Fibroblast of skin of left quadriceps (primary cell): ENCODE measurements around the gene CYP3A5.
"Not testable (repeated sequence)": the region's sequence is repeated elsewhere in the genome, so short reads cannot be mapped to it uniquely, and the experiment has no call there.

ENCODE experiments used
- DNase-seq, 2 experiments: peaks; one replicate each; pipeline ENCODE4 v3.0.0-alpha.2; 2013; ENCODE audit warnings: low read depth in 2 of 2

The CYP3A5 gene

GRCh38 chr7:99685871-99686608, 6.2 kb upstream of the CYP3A5 start:
- DNase-seq = not testable (repeated sequence)

- no peak for DNase-seq
These were observed 5.4 kb upstream of the CYP3A5 start for GRCh38 chr7:99685129-99685758.

DNA sequence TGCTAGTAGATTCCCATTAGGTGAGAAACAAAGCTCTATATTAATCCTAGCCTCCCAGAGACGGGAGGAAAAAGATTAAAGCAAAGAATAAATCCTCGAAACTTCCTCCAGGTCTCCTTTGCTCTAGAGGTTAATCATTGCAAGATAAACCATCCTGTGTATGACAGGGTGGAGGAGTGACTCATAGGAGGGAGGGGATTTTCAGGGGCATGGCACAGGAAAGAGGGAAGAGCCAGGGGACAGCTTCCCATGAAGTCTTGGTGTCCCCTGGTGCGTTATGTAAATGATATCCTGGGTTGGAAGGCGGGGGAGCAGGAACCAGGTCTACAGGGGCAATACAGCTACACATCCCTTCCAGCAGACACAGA, 780 bp downstream of the CYP3A5 start:
- DNase-seq = no peak

GRCh38 chr7:99677648-99678045, 2.1 kb downstream of the CYP3A5 start:
- no peak for DNase-seq

DNA sequence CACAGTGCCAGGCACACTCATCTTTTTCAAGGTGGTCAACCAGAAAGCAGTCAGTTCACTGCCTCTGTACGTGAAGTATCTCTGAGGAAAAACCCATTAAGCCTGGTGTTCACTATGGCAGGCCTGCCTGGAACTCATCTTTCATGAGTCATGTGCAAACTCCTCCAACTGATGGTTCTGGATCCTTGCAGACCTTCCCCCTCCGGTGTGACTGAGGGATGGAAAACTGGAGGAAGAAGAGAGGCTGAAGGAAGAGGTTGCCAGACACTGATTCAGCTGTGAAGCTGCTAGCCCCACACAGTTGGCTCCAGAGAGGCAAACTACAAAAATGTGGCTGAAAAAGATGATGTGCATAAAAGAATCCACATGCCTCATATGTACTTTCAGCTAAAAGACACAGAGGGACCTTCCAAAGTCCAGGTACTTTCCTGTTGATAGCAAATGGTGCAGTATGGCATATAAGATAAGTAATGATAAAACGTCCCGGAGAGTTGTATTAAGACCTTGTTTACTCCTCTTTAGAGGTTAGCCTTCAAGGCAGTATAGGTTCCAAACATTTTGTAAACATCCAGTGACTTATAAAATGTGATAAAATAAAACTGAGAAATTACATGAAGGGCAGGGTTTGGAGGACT, 2.7 kb downstream of the CYP3A5 start:
- no peak for DNase-seq

GRCh38 chr7:99674995-99675742, 4.6 kb downstream of the CYP3A5 start:
- no peak for DNase-seq

DNA sequence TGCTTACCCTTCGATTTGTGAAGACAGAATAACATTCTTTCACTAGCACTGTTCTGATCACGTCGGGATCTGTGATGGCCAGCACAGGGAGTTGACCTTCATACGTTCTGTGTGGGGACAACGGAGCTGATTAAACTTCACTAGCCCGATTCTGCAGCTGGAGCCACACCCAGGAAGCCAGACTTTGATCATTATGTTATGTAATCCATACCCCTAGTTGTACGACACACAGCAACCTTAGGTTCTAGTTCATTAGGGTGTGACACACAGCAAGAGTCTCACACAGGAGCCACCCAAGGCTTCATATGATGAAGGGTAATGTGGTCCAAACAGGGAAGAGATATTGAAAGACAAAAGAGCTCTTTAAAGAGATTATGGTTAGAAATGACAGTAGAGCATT, 7.2 kb downstream of the CYP3A5 start:
- DNase-seq = no peak

DNA sequence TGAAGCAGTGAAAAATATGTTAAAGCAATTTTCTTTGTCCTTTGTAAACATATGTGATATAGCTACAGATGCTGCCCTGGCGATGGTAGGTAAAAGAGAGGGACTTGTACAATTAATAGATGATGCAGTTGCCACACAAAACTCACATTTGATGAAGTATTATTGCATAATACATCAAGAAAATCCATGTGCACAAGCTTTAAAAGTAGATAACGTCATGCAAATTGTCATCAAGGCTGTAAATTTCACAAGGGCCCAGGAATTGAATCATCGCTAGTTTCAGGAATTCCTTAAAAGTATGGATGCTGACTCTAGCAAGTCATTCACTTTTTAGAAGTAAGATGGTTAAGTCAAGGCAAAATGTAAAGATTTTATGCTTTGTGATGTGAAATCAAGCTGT, 10.0 kb downstream of the CYP3A5 start:
- peak; percentile 7 to 9 for DNase-seq

DNA sequence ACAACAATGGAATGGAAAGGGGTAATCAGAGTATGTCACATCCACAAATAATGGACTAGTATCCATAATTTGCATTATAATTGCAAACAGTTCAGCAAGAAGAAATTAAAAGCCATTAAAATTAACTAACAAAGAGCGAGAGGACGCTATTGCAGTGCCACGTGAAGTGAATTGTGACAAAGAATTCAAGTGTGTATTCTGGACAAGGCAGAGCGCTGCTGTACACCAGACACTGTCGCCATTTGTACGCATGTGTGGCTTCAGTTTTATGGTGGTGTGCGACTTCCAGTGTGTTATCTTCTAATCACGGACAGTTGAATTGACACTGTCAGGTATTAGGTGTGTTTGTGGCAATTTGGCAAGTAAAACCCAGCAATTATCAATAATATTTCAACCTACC, 11.3 kb downstream of the CYP3A5 start:
- no peak for DNase-seq

GRCh38 chr7:99667179-99667578, 12.6 kb downstream of the CYP3A5 start:
- no peak for DNase-seq

DNA sequence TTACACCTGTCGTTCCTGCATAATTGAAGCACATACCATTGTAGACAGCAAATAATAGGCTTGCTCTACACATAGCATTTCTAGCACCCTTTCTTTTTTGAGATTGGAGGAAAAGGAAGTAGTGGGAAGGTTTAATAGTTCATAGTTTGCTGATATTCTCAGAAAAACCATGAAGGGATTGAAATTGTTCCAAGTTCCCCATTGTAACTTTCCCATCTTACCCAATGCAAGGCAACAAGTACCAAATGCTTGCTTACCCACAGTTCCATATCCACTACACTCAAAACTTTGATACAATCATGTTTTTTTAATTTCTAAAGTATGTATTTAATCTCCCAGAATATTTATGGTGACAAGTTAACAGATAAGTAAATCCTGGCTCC, 13.8 kb downstream of the CYP3A5 start:
- no peak for DNase-seq

GRCh38 chr7:99665312-99666012, 14.3 kb downstream of the CYP3A5 start:
- DNase-seq = no peak

DNA sequence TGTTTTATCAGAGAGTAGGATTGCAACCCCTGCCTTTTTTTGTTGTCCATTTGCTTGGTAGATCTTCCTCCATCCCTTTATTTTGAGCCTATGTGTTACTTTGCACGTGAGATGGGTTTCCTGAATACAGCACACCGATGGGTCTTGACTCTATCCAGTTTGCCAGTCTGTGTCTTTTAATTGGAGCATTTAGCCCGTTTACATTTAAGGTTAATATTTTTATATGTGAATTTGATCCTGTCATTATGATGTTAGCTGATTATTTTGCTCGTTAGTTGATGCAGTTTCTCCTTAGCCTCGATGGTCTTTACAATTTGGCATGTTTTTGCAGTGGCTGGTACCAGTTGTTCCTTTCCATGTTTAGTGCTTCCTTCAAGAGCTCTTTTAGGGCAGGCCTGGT, 21.9 kb downstream of the CYP3A5 start:
- DNase-seq = not testable (repeated sequence)

GRCh38 chr7:99654626-99655025, 25.2 kb downstream of the CYP3A5 start:
- not testable (repeated sequence) for DNase-seq

DNA sequence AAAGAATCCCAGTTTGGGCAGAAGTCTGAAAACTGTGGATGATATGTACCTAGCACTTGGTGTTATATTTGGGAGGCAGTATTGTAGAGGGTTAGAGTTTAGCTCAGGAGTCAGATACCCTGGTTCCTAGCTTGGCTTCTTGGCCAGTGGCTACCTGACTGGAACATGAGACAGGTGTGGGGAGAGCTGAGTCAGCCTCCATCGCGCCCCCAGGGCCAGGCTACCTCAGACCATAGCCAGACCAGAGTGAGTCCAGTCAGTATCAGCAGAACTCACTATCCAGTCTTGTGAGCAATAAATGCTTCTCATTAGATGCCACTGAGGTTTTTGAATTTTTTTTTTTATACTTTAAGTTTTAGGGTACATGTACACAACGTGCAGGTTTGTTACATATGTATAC, 26.0 kb downstream of the CYP3A5 start:
- no peak for DNase-seq

DNA sequence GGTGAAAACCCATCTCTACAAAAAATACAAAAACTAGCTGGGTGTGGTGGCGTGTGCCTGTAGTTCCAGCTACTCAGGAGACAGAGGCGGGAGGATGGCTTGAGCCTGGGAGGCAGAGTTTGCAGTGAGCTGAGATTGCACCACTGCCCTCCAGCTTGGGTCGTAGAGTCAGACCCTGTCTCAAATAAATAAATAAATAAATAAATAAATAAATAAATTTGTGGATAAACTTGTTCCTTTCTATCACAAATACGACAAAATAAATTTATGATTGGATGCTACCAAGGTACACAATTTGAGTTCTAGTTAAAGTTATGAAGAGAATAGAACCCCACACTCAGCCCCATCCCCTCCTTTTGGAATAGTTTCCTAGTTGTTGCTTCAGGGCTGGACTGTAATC, 26.5 kb downstream of the CYP3A5 start:
- DNase-seq = not testable (repeated sequence)

GRCh38 chr7:99652671-99653070, 27.1 kb downstream of the CYP3A5 start:
- DNase-seq = no peak

GRCh38 chr7:99651290-99651689, 28.5 kb downstream of the CYP3A5 start:
- no peak for DNase-seq

- DNase-seq = no peak
These were observed 31.0 kb downstream of the CYP3A5 start for GRCh38 chr7:99648843-99649242.

- DNase-seq = no peak
These were observed 34.2 kb downstream of the CYP3A5 start for GRCh38 chr7:99645590-99645989.

- DNase-seq = no peak
These were observed 35.4 kb downstream of the CYP3A5 start for GRCh38 chr7:99644431-99644830.

GRCh38 chr7:99643464-99643863, 36.3 kb downstream of the CYP3A5 start:
- DNase-seq = no peak
